HCT116 (cell line): ENCODE data around the gene SLC15A5.

Experiments
- CEBPB ChIP-seq: IDR thresholded peaks from 2 replicates; pipeline ENCODE4 v1.6.1; 2012; ENCODE audit warnings: low read depth
- EZH2 ChIP-seq: fragments of 200-600 bp; sonication (generic); IDR thresholded peaks from 2 replicates; pipeline ENCODE4 v1.6.1; 2017; ENCODE audit warnings: antibody characterized with exemption, mixed run types
- POLR2A ChIP-seq: IDR thresholded peaks from 2 replicates; pipeline ENCODE4 v1.7.0; 2011; ENCODE audit warnings: borderline replicate concordance; ENCODE audit not compliant: insufficient read depth, insufficient read length; ENCODE audit errors: extremely low read depth
- ZNF274 ChIP-seq: fragments of 200-500 bp; sonication (Bioruptor generic); IDR thresholded peaks from 2 replicates; pipeline ENCODE4 v1.6.1; 2014; ENCODE audit warnings: mild to moderate bottlenecking, low read depth, low read length, inconsistent platforms
- TF ChIP-seq, protein P1 (sequence below), 3 experiments: fragments of 200-600 bp in 1 of 3; sonication (generic) in 1 of 3; IDR thresholded peaks in 2 of 3; conservative IDR thresholded peaks in 1 of 3; 2 replicates each; pipeline ENCODE4 v1.5.1; 2012 to 2017; ENCODE audit warnings: low read depth in 2 of 3, low read length in 2 of 3, antibody characterized with exemption in 1 of 3, borderline replicate concordance in 1 of 3, control low read depth in 1 of 3, mild to moderate bottlenecking in 1 of 3, mixed read lengths in 1 of 3, mixed run types in 1 of 3, moderate library complexity in 1 of 3; ENCODE audit not compliant: insufficient read depth in 1 of 3
- TF ChIP-seq, protein P2 (sequence below): IDR thresholded peaks from 2 replicates; pipeline ENCODE4 v1.6.1; 2012

DNA sequence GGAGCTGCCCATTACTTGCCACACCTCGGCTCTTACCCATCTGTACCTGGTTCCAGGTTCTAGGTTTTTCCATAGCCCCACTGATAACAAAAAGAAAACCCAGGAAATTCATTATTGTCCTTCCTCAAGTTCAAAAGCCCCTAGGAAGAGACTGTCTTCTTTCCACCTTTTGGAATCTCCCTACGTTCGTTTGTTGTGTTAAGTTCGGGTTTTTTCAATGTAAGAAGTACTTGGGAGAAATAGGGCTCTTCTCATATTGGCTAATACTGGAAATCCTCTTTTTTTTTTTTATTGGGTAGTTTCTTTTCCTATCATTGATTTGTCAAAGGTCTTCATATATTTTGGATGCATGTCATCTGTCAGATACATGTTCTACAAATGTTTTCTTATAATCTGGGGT, 17.3 kb downstream of the SLC15A5 start:
- no peak for TF ChIP-seq EZH2
- TF ChIP-seq, protein P1, sequence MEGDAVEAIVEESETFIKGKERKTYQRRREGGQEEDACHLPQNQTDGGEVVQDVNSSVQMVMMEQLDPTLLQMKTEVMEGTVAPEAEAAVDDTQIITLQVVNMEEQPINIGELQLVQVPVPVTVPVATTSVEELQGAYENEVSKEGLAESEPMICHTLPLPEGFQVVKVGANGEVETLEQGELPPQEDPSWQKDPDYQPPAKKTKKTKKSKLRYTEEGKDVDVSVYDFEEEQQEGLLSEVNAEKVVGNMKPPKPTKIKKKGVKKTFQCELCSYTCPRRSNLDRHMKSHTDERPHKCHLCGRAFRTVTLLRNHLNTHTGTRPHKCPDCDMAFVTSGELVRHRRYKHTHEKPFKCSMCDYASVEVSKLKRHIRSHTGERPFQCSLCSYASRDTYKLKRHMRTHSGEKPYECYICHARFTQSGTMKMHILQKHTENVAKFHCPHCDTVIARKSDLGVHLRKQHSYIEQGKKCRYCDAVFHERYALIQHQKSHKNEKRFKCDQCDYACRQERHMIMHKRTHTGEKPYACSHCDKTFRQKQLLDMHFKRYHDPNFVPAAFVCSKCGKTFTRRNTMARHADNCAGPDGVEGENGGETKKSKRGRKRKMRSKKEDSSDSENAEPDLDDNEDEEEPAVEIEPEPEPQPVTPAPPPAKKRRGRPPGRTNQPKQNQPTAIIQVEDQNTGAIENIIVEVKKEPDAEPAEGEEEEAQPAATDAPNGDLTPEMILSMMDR (IDR thresholded peaks at IDR 0.05 in 2 of 3, conservative IDR thresholded peaks at IDR 0.05 in 1 of 3; ENCODE audit: borderline replicate concordance in 1 of 3, insufficient read depth in 1 of 3, low read depth in 2 of 3, low read length in 2 of 3) = no peak
- no peak for TF ChIP-seq CEBPB
- TF ChIP-seq, protein P2, sequence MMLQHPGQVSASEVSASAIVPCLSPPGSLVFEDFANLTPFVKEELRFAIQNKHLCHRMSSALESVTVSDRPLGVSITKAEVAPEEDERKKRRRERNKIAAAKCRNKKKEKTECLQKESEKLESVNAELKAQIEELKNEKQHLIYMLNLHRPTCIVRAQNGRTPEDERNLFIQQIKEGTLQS = no peak
- no peak for TF ChIP-seq POLR2A
- TF ChIP-seq ZNF274 = no peak
